ENCODE results near the gene GEMIN7. TPM values are rescaled to one million over a fixed set of nuclear protein-coding genes. Genes with fewer than 3 reads are reported as not detected.

The GEMIN7 gene
- total RNA-seq, 1 donor from 2014 or later: 16.1 TPM

- TF ChIP-seq CTCF (IDR thresholded peaks at IDR 0.05): no peak
- peaks cover 4% of the 10 kb centered on the region for H3K36me3 ChIP-seq
- ATAC-seq (no peak), DNase-seq (no peak)
- intact Hi-C loops (cut with DNase I): no loop called here
- H3K27me3 ChIP-seq (ENCODE audit: low read depth): no peaks in the 10 kb centered on the region
- H3K27ac ChIP-seq: no peak overlapping the region
- peaks cover 29% of the 10 kb centered on the region for H3K4me1 ChIP-seq
- H3K9me3 ChIP-seq: no peaks in the 10 kb centered on the region
- no peak overlapping the region for H3K4me3 ChIP-seq
Measured at GRCh38 chr19:45121827-45122345, 42.8 kb downstream of the GEMIN7 start.

GRCh38 chr19:45122832-45123231 is 43.8 kb downstream of the GEMIN7 start:
- intact Hi-C loops (cut with DNase I): no loop called here
- no peak for TF ChIP-seq CTCF (IDR thresholded peaks at IDR 0.05)
- Histone ChIP-seq H3K4me1 (peaks cover 19% of the 10 kb centered on the region), H3K4me3 (no peak overlapping the region), H3K27me3 (ENCODE audit: low read depth) (no peaks in the 10 kb centered on the region), H3K36me3 (peaks cover 13% of the 10 kb centered on the region), H3K27ac (no peak overlapping the region), H3K9me3 (no peaks in the 10 kb centered on the region)
- no peak for DNase-seq
- no peak for ATAC-seq

GRCh38 chr19:45123440-45123850 is 44.4 kb downstream of the GEMIN7 start:
- no peak for TF ChIP-seq CTCF (IDR thresholded peaks at IDR 0.05)
- H3K4me1 ChIP-seq: peaks cover 13% of the 10 kb centered on the region
- DNase-seq (no peak), ATAC-seq (no peak)
- no peaks in the 10 kb centered on the region for H3K27me3 ChIP-seq (ENCODE audit: low read depth)
- H3K36me3 ChIP-seq: peaks cover 13% of the 10 kb centered on the region
- H3K27ac ChIP-seq: no peak overlapping the region
- no peak overlapping the region for H3K4me3 ChIP-seq
- intact Hi-C loops (cut with DNase I): no loop called here
- H3K9me3 ChIP-seq: no peaks in the 10 kb centered on the region

GRCh38 chr19:45124021-45124420 is 45.0 kb downstream of the GEMIN7 start:
- no peaks in the 10 kb centered on the region for H3K27me3 ChIP-seq (ENCODE audit: low read depth)
- no peak for TF ChIP-seq CTCF (IDR thresholded peaks at IDR 0.05)
- ATAC-seq (no peak), DNase-seq (no peak)
- H3K27ac ChIP-seq: no peak overlapping the region
- no peaks in the 10 kb centered on the region for H3K9me3 ChIP-seq
- peaks cover 18% of the 10 kb centered on the region for H3K36me3 ChIP-seq
- intact Hi-C loops (cut with DNase I): no loop called here
- H3K4me3 ChIP-seq: no peak overlapping the region
- peaks cover 7% of the 10 kb centered on the region for H3K4me1 ChIP-seq

- no peak overlapping the region for H3K27ac ChIP-seq
- ATAC-seq: no peak
- no peaks in the 10 kb centered on the region for H3K27me3 ChIP-seq (ENCODE audit: low read depth)
- no peaks in the 10 kb centered on the region for H3K9me3 ChIP-seq
- intact Hi-C loops (cut with DNase I): no loop called here
- H3K4me3 ChIP-seq: no peak overlapping the region
- DNase-seq: no peak
- peaks cover 19% of the 10 kb centered on the region for H3K36me3 ChIP-seq
- H3K4me1 ChIP-seq: peaks cover 7% of the 10 kb centered on the region
- no peak for TF ChIP-seq CTCF (IDR thresholded peaks at IDR 0.05)
Measured at GRCh38 chr19:45125360-45125759, 46.3 kb downstream of the GEMIN7 start.

Data from lower lobe of right lung (tissue), 2 donors.